Progenitor cell of endocrine pancreas (in vitro differentiated cells): Measurements from ENCODE around the gene HAP1. TPM values are rescaled to one million over a fixed set of nuclear protein-coding genes. Genes with fewer than 3 reads are reported as not detected.

Experiments used
- total RNA-seq: library from RNA; stranded (reverse); gene quantifications from 2 replicates; pipeline ENCODE4 v1.2.1, GENCODE V29; 2021

Gene HAP1
- total RNA-seq, 1 donor from 2014 or later, result 13.7 TPM

Other genes with a start within 250 kb of the HAP1 start
- gene KRT36, start 244.7 kb downstream of the HAP1 start, total RNA-seq, result not detected in 2 replicates
- not detected in 2 replicates for gene KRT13, start 229.0 kb downstream of the HAP1 start, total RNA-seq
- 2.9 TPM in 2 replicates for gene KRT15, start 215.8 kb downstream of the HAP1 start, total RNA-seq
- 398 and 429 TPM in 2 replicates for gene KRT19, start 206.3 kb downstream of the HAP1 start, total RNA-seq
- gene KRT9, start 162.6 kb downstream of the HAP1 start, total RNA-seq, result not detected in 2 replicates
- gene KRT14, start 147.7 kb downstream of the HAP1 start, total RNA-seq, result not detected in 2 replicates
- gene KRT16, start 121.9 kb downstream of the HAP1 start, total RNA-seq, result not detected in 2 replicates
- gene KRT17, start 110.1 kb downstream of the HAP1 start, total RNA-seq, result 0.22 and 0.46 TPM in 2 replicates
- 622 and 652 TPM in 2 replicates for gene EIF1, start 45.8 kb downstream of the HAP1 start, total RNA-seq
- gene GAST, start 22.3 kb downstream of the HAP1 start, total RNA-seq, result 28.1 and 32.0 TPM in 2 replicates
- gene JUP, start 52.1 kb upstream of the HAP1 start, total RNA-seq, result 195 and 199 TPM in 2 replicates
- 30.4 and 31.7 TPM in 2 replicates for gene P3H4, start 77.3 kb upstream of the HAP1 start, total RNA-seq
- 154 and 155 TPM in 2 replicates for gene FKBP10, start 78.4 kb upstream of the HAP1 start, total RNA-seq
- gene NT5C3B, start 101.6 kb upstream of the HAP1 start, total RNA-seq, result 105 and 115 TPM in 2 replicates
- gene KLHL10, start 103.2 kb upstream of the HAP1 start, total RNA-seq, result not detected in 2 replicates
- gene KLHL11, start 130.8 kb upstream of the HAP1 start, total RNA-seq, result 16.9 and 19.6 TPM in 2 replicates
- 186 and 188 TPM in 2 replicates for gene ACLY, start 184.3 kb upstream of the HAP1 start, total RNA-seq
- gene ODAD4, start 196.0 kb upstream of the HAP1 start, total RNA-seq, result 6.3 and 7.1 TPM in 2 replicates
- gene CNP, start 232.2 kb upstream of the HAP1 start, total RNA-seq, result 98.7 and 102 TPM in 2 replicates